Stomach (tissue), 4 donors: ENCODE data around the gene FHAD1.

ENCODE experiments used
- CTCF ChIP-seq, 7 experiments: fragments of 450-650 bp in 4 of 7; fragments of 200-600 bp in 3 of 7; sonication (generic) in 3 of 7; IDR thresholded peaks; one replicate each; pipeline ENCODE4 v1.5.1; 2016 to 2019; ENCODE audit warnings: antibody characterized with exemption in 7 of 7, control low read depth in 2 of 7, mild to moderate bottlenecking in 1 of 7
- POLR2AphosphoS5 ChIP-seq, 3 donors: sonication (generic); formaldehyde crosslinking; IDR thresholded peaks; one replicate each; pipeline ENCODE4 v1.6.1; 2016; ENCODE audit warnings: antibody characterized with exemption in 3 of 3

- TF ChIP-seq CTCF (IDR thresholded peaks at IDR 0.05) (no peak), POLR2AphosphoS5 (IDR thresholded peaks at IDR 0.05) (no peak)
These were observed 35.9 kb downstream of the FHAD1 start for GRCh38 chr1:15282810-15283474.
